SKM-1 treated with dmso at 0.1 percent for 144 hours (cell line): ENCODE data around the gene ACVR1.
"Not testable (repeated sequence)": the region's sequence is repeated elsewhere in the genome, so short reads cannot be mapped to it uniquely, and the experiment has no call there.

Source experiments
- DNase-seq: peaks from one replicate; lab custom pipeline; 2025; ENCODE audit not compliant: unreplicated experiment; lab: John Stamatoyannopoulos, UW

Gene ACVR1

GRCh38 chr2:157894694-157895435 lies 18.7 kb upstream of the ACVR1 start:
- no peak for DNase-seq

- no peak for DNase-seq
Measured at GRCh38 chr2:157893611-157894010, 17.5 kb upstream of the ACVR1 start.

- DNase-seq = no peak
Measured at GRCh38 chr2:157891643-157892041, 15.5 kb upstream of the ACVR1 start.

- DNase-seq = no peak
Measured at GRCh38 chr2:157890969-157891642, 15.0 kb upstream of the ACVR1 start.

- DNase-seq = no peak
Measured at GRCh38 chr2:157887946-157888345, 11.8 kb upstream of the ACVR1 start.

GRCh38 chr2:157884533-157884932 lies 8.4 kb upstream of the ACVR1 start:
- DNase-seq = not testable (repeated sequence)

- no peak for DNase-seq
Measured at GRCh38 chr2:157880927-157881326, 4.8 kb upstream of the ACVR1 start.

- no peak for DNase-seq
Measured at GRCh38 chr2:157877761-157878400, 1.8 kb upstream of the ACVR1 start.

GRCh38 chr2:157876786-157877138 lies 632 bp upstream of the ACVR1 start:
- peak; percentile 25 for DNase-seq

- peak; percentile 24 for DNase-seq
Measured at GRCh38 chr2:157875641-157876065, 477 bp downstream of the ACVR1 start.

- no peak for DNase-seq
Measured at GRCh38 chr2:157874997-157875640, 1.0 kb downstream of the ACVR1 start.

- no peak for DNase-seq
Measured at GRCh38 chr2:157874348-157874747, 1.8 kb downstream of the ACVR1 start.

- DNase-seq = no peak
Measured at GRCh38 chr2:157872791-157873190, 3.3 kb downstream of the ACVR1 start.

GRCh38 chr2:157871415-157871814 lies 4.7 kb downstream of the ACVR1 start:
- DNase-seq = no peak

GRCh38 chr2:157868993-157869392 lies 7.1 kb downstream of the ACVR1 start:
- DNase-seq = no peak

GRCh38 chr2:157867703-157868102 lies 8.4 kb downstream of the ACVR1 start:
- no peak for DNase-seq

GRCh38 chr2:157866666-157867642 lies 9.2 kb downstream of the ACVR1 start:
- no peak for DNase-seq

- no peak for DNase-seq
Measured at GRCh38 chr2:157866202-157866601, 9.9 kb downstream of the ACVR1 start.

GRCh38 chr2:157864857-157865430 lies 11.2 kb downstream of the ACVR1 start:
- no peak for DNase-seq

- no peak for DNase-seq
Measured at GRCh38 chr2:157858846-157859245, 17.3 kb downstream of the ACVR1 start.
